SU-DHL-6 (cell line): Measurements from ENCODE around the gene AIFM2.

Source experiments
- H2AFZ ChIP-seq: fragments of 200-600 bp; sonication (generic); 2 replicates; pipeline ENCODE4 v1.6.1; 2014; ENCODE audit warnings: low read depth, mild to moderate bottlenecking, moderate library complexity, mixed read lengths, antibody characterized with exemption, low read length; ENCODE audit not compliant: severe bottlenecking
- H3F3A ChIP-seq: fragments of 200-600 bp; shearing (Covaris generic); 2 replicates; pipeline ENCODE4 v1.6.0; 2016; ENCODE audit warnings: antibody characterized with exemption, mild to moderate bottlenecking; ENCODE audit not compliant: insufficient read depth
- H3K27ac ChIP-seq: fragments of 200-600 bp; sonication (generic); 2 replicates; pipeline ENCODE4 v1.5.1; 2016; ENCODE audit warnings: low read depth, mild to moderate bottlenecking, low read length, moderate library complexity, mixed read lengths
- H3K27me3 ChIP-seq: fragments of 200-600 bp; sonication (generic), shearing (Covaris generic); 2 replicates; pipeline ENCODE4 v1.6.0; 2014; ENCODE audit warnings: mild to moderate bottlenecking, low read length
- H3K36me3 ChIP-seq: fragments of 200-600 bp; sonication (generic); 2 replicates; pipeline ENCODE4 v1.6.1; 2014; ENCODE audit warnings: mild to moderate bottlenecking, low read length, mixed read lengths
- H3K4me2 ChIP-seq: fragments of 300-600, 200-600 bp; shearing (Covaris generic), sonication (generic); 2 replicates; pipeline ENCODE4 v1.6.0; 2014; ENCODE audit warnings: low read length, low read depth, mild to moderate bottlenecking; ENCODE audit not compliant: poor library complexity, severe bottlenecking
- H3K4me3 ChIP-seq: fragments of 200-600 bp; sonication (generic); 2 replicates; pipeline ENCODE4 v1.5.1; 2014; ENCODE audit warnings: antibody characterized with exemption, low read length, mild to moderate bottlenecking, mixed read lengths; ENCODE audit not compliant: insufficient read depth, poor library complexity, severe bottlenecking
- H3K79me2 ChIP-seq: fragments of 200-600 bp; sonication (generic); 2 replicates; pipeline ENCODE4 v1.6.1; 2014; ENCODE audit warnings: mild to moderate bottlenecking, low read length, moderate library complexity; ENCODE audit not compliant: insufficient read depth
- H3K9ac ChIP-seq: fragments of 200-600 bp; sonication (generic); 2 replicates; pipeline ENCODE4 v1.7.0; 2014; ENCODE audit warnings: mild to moderate bottlenecking, low read length
- H3K9me2 ChIP-seq: fragments of 200-600 bp; sonication (generic); replicated peaks from 2 replicates; pipeline ENCODE4 v1.6.1; 2014; ENCODE audit warnings: low read length; ENCODE audit not compliant: insufficient read depth
- H3K9me3 ChIP-seq: fragments of 200-600 bp; sonication (generic); 2 replicates; pipeline ENCODE4 v1.6.1; 2014; ENCODE audit warnings: low read length, mixed read lengths; ENCODE audit not compliant: insufficient read depth
- H4K20me1 ChIP-seq: fragments of 200-600 bp; sonication (generic); 2 replicates; pipeline ENCODE4 v1.6.1; 2014; ENCODE audit warnings: low read depth, mild to moderate bottlenecking, antibody characterized with exemption, low read length, moderate library complexity, mixed read lengths
- EZH2phosphoT487 ChIP-seq: fragments of 200-600 bp; sonication (generic), shearing (Covaris generic); conservative IDR thresholded peaks from 2 replicates; pipeline ENCODE4 v1.6.1; 2018; ENCODE audit warnings: mild to moderate bottlenecking, antibody characterized with exemption, low read length, moderate library complexity, mixed read lengths
- TF ChIP-seq, protein P1 (sequence below): fragments of 200-600 bp; sonication (generic); IDR thresholded peaks from one replicate; pipeline ENCODE4 v1.5.1; 2017; ENCODE audit warnings: antibody characterized with exemption, mild to moderate bottlenecking, low read length, moderate library complexity; ENCODE audit not compliant: insufficient read depth, poor library complexity, severe bottlenecking

The AIFM2 gene

DNA sequence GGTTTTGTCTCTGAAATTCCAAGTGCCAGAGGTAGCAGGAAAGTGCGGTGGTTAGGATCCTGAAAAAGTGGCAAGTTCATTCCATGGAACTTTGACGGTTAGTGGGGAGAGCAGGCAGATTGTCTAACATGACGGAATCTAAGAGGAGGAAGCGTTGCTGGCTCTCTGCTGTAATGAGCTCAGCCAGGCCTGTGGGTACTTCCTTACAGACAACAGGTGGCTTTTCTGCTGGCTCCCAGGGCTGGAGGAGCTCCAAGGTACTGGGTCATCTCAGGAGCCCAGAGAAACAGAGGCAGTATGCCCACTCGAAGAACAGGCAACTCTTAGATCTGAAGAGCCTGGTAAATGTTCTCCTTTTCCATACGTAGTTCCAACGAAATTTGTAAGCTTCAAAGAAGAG, 3.1 kb upstream of the AIFM2 start:
- no peaks in the 10 kb centered on the region for H3K79me2 ChIP-seq
- H3K9ac ChIP-seq: no peak overlapping the region
- H3K9me3 ChIP-seq: no peaks in the 10 kb centered on the region
- TF ChIP-seq, protein P1, sequence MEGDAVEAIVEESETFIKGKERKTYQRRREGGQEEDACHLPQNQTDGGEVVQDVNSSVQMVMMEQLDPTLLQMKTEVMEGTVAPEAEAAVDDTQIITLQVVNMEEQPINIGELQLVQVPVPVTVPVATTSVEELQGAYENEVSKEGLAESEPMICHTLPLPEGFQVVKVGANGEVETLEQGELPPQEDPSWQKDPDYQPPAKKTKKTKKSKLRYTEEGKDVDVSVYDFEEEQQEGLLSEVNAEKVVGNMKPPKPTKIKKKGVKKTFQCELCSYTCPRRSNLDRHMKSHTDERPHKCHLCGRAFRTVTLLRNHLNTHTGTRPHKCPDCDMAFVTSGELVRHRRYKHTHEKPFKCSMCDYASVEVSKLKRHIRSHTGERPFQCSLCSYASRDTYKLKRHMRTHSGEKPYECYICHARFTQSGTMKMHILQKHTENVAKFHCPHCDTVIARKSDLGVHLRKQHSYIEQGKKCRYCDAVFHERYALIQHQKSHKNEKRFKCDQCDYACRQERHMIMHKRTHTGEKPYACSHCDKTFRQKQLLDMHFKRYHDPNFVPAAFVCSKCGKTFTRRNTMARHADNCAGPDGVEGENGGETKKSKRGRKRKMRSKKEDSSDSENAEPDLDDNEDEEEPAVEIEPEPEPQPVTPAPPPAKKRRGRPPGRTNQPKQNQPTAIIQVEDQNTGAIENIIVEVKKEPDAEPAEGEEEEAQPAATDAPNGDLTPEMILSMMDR: no peak
- TF ChIP-seq EZH2phosphoT487: no peak
- H3K4me3 ChIP-seq: no peak overlapping the region
- no peaks in the 10 kb centered on the region for H3K9me2 ChIP-seq
- H3K4me2 ChIP-seq: no peak overlapping the region
- no peak overlapping the region for H3K27ac ChIP-seq
- no peaks in the 10 kb centered on the region for H4K20me1 ChIP-seq
- no peaks in the 10 kb centered on the region for H3K36me3 ChIP-seq
- no peak overlapping the region for H2AFZ ChIP-seq
- no peaks in the 10 kb centered on the region for H3F3A ChIP-seq
- H3K27me3 ChIP-seq: no peaks in the 10 kb centered on the region

DNA sequence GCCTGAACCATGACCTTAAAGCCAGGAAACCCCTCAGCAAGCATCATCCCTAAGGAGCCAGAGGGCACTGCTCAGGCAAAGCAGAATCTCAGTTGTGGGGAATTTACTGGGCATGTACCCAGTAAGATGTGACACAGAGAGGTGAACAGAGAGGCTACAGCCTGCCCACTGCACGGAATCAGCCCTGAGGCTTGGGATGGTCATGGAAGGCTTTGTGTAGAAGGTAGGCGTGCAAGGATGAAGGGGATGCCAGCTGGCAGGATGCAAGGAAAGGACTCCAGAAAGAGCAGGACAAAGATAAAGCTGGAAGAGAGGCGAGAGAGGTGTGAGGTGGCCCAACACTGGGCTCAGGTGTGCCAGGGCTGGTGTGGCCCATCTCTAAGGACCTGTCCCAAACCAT, 2.4 kb upstream of the AIFM2 start:
- H3K9me2 ChIP-seq: no peaks in the 10 kb centered on the region
- H3K9me3 ChIP-seq: no peaks in the 10 kb centered on the region
- no peaks in the 10 kb centered on the region for H3F3A ChIP-seq
- H3K36me3 ChIP-seq: no peaks in the 10 kb centered on the region
- TF ChIP-seq EZH2phosphoT487: no peak
- TF ChIP-seq, protein P1: no peak
- H3K79me2 ChIP-seq: no peaks in the 10 kb centered on the region
- H2AFZ ChIP-seq: no peak overlapping the region
- H3K27ac ChIP-seq: no peak overlapping the region
- no peak overlapping the region for H3K4me3 ChIP-seq
- H3K4me2 ChIP-seq: no peak overlapping the region
- no peaks in the 10 kb centered on the region for H3K27me3 ChIP-seq
- H3K9ac ChIP-seq: no peak overlapping the region
- no peaks in the 10 kb centered on the region for H4K20me1 ChIP-seq

DNA sequence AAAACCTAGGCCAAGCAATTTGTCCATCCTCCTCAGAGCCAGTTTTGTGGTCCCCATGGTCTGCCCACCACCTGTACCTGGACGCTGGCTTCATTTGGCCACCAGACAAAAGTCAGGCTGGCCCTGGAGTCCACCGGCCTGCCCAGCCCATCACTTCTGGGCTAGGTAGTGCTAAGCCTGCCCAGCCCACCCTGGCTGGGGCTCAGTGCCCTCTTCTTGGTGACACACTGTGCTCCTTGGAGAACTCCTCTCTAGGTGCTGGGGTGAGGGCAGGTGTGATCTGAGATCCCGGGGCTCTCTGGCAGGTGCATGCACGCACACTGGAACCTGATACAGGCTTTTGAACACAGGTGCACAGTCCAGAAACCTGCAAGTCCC, 1.1 kb downstream of the AIFM2 start:
- Histone ChIP-seq H3K9me2 (no peaks in the 10 kb centered on the region), H3K36me3 (no peaks in the 10 kb centered on the region), H3K4me3 (no peak overlapping the region), H3K9me3 (no peaks in the 10 kb centered on the region), H3K79me2 (no peaks in the 10 kb centered on the region), H4K20me1 (no peaks in the 10 kb centered on the region), H3K27ac (no peak overlapping the region), H3K27me3 (no peaks in the 10 kb centered on the region), H3K4me2 (no peak overlapping the region), H3F3A (no peaks in the 10 kb centered on the region), H2AFZ (no peak overlapping the region), H3K9ac (no peak overlapping the region)
- TF ChIP-seq, protein P1: no peak
- TF ChIP-seq EZH2phosphoT487: no peak

DNA sequence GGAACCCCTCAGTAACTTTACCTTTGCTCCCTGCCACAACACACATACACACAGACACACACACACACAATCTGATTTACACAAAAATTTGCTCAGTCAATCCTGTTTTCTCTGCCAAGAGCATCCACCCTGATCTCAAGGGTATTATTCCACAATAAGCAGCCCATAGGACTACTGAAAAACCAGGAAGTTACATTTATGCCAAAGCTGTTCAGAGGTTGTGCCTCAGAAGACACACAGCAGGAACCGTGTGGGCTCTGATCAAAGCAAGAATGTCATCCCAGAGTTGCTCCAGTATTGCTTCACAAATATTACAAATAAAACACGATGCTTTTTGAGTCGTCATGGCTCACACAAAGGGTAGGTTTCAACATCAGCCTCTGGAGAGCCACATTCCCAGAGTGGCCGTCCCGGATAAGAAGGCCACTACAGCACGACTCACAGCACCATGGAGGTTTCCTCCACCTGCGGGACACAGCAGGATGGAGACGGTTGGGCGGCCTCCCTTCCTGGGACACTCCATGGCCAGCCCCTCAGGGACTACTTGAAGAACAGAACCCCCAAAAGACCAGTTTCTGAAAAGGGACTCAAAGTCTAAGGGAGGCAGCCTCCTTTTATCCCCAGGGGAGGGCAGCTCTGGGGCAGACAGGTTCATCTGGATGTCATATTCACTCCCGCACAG, 1.6 kb downstream of the AIFM2 start:
- Histone ChIP-seq H2AFZ (no peak overlapping the region), H3K9me2 (no peaks in the 10 kb centered on the region), H3K27me3 (no peaks in the 10 kb centered on the region), H3F3A (no peaks in the 10 kb centered on the region), H3K4me3 (no peak overlapping the region), H3K79me2 (no peaks in the 10 kb centered on the region), H3K9ac (no peak overlapping the region), H3K9me3 (no peaks in the 10 kb centered on the region), H3K4me2 (no peak overlapping the region), H4K20me1 (no peaks in the 10 kb centered on the region), H3K27ac (no peak overlapping the region), H3K36me3 (no peaks in the 10 kb centered on the region)
- TF ChIP-seq EZH2phosphoT487: no peak
